Testis (tissue), 2 donors: ENCODE measurements around the gene RABGAP1L.

ENCODE experiments used
- POLR2A ChIP-seq: fragments of 450-650 bp; IDR thresholded peaks from one replicate; pipeline ENCODE4 v1.6.1; 2017; ENCODE audit warnings: antibody characterized with exemption, mild to moderate bottlenecking, moderate library complexity
- TF ChIP-seq, protein P1 (sequence below), 3 experiments: fragments of 450-650 bp in 2 of 3; fragments of 200-600 bp in 1 of 3; sonication (generic) in 1 of 3; IDR thresholded peaks; one replicate each; pipeline ENCODE4 v1.5.1; 2016 to 2019; ENCODE audit warnings: antibody characterized with exemption in 3 of 3, mild to moderate bottlenecking in 2 of 3, moderate library complexity in 1 of 3

DNA sequence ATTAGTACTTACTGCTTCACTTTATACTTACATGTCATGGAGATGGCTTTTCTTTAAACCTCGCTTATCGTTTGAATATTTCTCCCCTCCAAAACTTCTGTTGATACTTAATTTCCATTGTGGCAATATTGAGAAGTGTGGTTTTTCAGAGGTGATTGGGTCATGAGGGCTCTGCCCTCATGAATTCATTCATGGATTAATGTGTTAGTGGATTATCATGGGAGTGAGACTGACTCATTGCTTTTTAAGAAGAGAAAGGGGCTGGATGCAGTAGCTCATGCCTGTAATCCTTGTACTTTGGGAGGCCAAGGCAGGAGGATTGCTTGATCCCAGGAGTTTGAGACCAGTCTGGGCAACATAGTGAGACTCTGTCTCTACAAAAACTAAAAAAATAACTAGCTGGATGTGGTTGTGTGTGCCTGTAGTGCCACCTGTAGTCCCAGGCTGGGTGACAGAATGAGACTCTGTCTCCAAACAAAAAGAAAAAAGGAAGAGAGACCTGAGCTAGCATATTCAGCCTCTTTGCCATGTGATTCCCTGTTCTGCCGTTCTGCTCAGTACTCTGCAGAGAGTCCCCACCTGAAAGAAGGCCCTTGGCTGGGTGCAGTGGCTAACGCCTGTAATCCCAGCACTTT lies 30.2 kb downstream of the RABGAP1L start:
- TF ChIP-seq, protein P1, sequence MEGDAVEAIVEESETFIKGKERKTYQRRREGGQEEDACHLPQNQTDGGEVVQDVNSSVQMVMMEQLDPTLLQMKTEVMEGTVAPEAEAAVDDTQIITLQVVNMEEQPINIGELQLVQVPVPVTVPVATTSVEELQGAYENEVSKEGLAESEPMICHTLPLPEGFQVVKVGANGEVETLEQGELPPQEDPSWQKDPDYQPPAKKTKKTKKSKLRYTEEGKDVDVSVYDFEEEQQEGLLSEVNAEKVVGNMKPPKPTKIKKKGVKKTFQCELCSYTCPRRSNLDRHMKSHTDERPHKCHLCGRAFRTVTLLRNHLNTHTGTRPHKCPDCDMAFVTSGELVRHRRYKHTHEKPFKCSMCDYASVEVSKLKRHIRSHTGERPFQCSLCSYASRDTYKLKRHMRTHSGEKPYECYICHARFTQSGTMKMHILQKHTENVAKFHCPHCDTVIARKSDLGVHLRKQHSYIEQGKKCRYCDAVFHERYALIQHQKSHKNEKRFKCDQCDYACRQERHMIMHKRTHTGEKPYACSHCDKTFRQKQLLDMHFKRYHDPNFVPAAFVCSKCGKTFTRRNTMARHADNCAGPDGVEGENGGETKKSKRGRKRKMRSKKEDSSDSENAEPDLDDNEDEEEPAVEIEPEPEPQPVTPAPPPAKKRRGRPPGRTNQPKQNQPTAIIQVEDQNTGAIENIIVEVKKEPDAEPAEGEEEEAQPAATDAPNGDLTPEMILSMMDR (IDR thresholded peaks at IDR 0.05), result no peak
- no peak for TF ChIP-seq POLR2A
